GM19193 (cell line): ENCODE results near the gene SLC2A6.

Source experiments
- POLR2A ChIP-seq: IDR thresholded peaks from 4 replicates; pipeline ENCODE4 v1.6.1; 2011; ENCODE audit not compliant: insufficient read depth, insufficient read length; ENCODE audit errors: extremely low read depth

SLC2A6 gene

DNA sequence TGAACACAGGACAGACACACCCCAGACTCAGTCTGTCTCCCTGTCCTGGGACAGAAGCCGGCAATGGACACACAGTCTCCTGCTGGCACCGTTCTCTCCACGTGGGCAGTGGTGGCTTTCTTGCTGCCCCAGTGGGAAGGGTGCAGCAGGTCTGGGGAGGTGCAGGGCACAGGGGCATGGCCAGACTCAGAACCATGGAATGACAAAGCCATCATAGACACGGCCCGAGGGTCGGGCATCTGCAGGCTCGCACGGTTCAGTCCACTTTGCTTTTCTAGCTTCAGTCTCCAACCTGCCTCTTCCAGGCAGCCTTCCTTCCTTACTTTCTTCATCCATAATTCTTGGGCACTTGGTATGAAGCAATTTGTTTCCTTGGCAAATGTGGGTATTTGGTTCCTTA, 29.1 kb upstream of the SLC2A6 start:
- no peak for TF ChIP-seq POLR2A

DNA sequence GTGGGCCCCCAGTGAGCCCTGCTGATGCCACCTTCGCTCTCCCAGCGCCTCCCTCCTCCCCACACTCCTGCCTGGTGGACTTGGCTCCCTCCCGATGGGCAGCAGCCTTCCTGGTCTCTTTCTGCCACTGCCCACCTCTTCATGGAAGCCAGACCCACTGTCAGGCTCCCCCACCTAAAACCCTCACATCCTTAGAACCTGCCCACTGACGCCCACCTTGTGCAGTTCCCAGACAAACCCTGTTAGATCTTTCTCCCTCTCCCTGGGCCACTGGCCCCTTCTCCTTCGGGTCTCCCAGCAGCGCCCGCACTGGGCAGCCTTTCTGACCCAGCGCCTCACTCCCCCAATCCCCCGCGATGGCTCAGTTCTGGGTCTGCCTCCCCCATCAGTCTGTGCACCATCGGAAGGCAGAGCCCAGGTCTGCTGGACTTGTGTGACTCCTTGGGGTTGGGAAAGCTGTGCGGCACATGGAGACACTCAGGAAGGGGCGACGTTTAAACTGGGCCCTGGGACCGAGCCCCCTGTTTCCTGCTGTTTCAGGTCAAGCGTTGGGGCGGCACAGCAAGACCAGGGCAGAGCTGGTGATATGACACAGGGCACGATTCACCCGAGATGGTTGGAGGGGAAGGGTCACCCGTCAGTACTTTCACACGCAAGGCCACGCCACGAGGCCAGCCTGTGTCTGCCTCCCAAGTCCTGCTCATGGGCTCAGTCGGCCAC, 28.5 kb upstream of the SLC2A6 start:
- TF ChIP-seq POLR2A, result no peak

DNA sequence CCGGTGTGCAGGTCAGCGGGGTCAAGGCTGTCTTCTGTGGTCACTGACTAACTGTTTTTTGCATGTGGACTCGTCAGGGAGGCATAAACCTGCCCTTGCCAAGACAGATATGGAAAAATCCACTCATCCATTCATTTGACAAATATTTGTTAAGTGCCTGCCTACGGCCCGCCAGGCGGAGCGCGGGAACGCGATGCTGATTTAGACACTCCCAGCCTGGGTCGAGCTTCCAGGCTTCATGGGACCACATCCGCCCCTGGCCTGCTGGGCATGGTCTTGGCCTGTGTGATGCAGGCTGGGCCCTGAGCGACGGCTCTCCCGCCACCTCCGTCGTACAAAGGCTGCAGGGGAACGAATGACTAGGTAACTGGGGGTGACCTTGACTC, 27.7 kb upstream of the SLC2A6 start:
- TF ChIP-seq POLR2A, result no peak

DNA sequence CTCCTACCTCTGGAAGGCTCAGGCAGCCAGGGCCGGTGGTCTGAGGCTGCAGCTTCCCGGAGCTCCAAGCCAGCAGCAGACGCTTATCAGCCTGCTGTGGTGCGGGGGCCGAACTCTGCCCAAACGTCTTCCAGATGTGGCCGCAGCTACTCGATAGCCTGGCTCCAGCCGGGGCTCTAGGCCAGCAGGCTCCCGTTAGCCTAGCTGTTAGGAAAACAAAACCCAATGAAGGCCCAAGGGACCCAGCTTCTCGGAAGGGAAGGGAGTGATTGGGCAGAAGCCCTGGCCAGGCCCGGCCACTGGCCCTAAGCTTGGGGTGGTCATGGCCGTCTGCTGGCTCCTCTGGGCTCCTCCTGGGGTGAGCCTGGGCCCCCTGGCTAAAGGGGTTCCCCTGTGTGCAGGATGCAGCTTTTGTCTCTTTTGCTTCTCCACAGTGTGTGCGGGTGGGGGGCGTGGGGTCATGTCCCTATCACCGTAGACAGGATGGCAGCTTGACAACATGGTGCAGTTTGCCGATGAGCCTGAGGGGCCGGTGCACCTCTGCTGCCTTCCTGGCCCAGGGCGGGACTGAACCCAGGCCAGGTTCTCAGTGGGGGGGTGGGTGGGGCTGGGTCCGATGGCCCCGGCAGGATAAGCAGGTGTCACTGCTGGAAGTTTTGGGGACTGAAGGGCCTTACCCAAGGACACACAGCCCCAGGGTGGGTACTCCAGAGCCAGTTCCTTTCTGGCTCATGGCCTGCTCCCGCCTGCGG, 27.2 kb upstream of the SLC2A6 start:
- TF ChIP-seq POLR2A, result no peak

DNA sequence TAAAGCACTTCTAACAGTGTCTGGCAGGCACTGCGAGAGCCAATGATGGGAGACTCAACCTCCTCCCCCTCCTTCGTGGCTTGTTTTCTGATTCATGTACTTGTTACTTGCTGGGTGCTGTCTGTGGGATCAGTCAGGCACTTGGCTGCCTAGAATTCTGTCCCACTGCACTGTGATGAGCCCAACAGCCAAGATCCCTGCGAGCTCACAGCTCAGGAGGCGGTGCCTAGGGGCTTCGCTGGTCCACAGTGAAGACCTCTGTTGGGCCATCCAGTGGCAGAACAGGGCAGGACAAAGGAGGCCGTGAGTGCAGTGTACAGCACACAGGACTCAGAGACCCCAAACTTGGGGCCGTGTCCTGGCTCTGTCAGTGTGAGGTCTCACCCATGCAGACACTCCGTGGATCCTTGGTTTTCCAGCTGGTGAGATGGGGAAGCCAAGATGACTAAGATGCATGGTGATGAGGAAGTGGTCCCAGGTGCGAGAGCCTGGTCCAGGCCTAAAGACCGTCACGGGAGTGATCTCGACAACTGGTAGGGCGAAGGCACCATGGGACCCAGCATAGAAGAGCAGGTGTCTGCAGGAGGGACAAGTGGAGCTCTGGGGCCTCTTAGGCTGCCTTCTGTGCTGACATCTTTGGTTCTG, 26.4 kb upstream of the SLC2A6 start:
- no peak for TF ChIP-seq POLR2A

DNA sequence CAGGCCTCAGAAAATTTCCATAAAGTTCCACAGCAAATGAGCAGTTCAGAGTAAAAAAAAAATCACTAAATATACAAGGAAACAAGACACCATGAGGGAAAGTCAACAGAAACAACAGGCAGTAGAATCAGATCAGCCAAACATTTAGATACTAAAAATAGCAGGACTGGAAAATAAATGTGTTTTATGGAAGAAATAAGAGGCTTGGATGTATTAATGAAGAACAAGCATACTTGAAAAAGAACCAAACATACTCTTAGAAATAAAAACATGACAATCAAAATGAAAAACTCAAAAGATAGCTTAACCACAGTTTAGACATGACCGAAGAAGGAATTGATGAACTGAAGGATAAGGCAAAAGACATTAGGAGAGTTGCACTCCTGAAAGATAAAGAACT, 23.2 kb upstream of the SLC2A6 start:
- TF ChIP-seq POLR2A, result no peak

DNA sequence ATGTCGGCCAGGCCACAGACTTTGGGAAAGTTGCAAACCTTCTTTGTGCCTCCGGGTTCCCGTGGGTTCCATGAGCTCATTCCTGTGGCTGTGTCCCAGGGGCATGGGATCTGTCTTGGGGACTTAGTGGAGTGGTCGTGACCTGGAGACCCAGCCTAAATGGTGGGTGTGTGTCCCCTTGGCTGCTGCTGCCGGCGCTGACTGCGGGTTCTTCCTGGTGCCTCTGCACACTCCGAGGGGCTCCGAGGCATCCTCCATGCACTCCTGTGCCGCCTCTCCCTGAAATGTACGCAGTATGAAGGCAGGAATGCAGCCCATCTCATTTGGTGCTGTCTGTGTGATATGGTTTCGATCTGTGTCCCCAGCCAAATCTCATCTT, 21.0 kb upstream of the SLC2A6 start:
- TF ChIP-seq POLR2A, result no peak

DNA sequence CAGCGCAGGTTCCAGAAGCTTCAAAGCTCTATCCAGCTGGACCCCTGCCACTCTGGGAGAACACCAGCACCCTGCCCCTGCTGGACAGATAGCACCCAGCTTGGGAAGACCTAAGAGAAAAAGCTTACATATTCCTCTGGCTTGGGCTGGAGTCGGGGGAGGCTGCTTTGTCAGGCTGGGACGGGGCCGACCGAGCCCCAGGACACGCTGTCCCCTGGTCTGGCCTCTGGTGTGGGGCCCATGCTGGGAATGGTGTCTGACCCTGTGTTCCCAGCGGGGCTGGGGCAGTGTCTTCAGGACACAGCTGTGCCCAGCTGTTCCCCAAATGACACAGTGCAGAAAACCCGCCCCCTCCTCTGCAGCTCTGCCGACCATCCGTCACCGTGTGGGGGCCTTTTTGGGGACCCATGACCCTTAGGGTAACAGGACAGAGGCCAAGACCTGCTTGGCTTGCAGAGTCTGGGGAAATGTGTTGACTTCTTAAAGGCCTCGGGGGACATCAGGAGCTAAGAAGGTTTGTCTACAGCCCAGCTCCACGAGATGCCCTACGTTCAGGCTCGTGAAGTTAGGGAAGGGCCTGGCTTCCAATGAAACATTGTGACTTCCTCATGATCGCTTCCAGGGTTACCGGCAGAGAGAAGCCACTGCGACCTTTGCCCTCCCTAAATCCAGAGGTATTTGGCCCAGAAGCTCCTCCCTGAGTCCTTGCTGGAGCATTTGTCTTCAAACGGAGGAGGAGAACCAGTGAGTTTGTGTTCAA, 20.4 kb upstream of the SLC2A6 start:
- TF ChIP-seq POLR2A, result no peak

DNA sequence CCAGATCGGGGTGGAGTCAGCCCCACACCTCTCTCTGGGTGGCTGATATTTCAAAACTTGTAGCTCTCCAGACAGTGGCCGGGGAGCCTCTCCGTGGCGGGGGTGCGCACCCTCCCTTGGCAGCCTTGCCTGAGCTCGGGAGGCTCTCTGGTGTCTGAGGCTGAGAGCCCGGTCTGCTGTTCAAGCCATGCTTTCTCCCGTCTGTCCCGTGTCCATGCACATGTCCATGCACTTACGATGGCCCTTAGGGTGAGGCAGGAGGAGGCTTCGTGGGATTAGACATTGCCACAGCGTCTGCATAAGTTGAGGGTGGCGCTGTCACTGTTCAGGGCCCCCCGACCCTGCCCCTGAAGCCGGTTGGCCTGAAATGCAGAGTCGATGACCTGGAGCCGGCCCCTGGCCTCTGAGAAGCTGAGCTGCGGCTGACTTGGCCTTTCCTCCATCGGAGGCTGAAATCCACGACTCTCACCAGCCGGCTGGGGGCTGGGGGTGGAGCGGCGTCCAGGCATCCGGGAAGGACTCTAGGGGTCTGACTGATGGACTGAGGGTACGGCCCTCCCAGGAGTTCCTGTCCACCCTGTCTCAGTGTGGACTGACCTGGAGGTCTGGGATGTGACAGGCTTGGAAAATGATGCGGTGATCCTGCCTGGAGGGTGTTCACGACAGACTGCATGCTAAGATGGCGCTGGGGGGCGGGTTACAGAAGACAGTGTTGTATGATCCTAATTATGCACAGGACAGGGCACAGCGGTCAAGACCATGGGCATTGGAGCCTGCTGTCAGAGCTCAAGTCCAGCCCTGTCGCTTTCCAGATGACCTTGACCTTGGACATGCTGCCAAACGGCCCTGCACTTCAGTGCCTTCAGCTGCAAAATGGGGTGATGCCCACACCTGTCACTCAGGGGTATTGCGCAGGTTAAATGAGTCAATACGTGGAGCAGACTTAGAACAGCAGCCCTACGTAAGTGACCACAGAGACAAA, 18.3 kb upstream of the SLC2A6 start:
- no peak for TF ChIP-seq POLR2A

DNA sequence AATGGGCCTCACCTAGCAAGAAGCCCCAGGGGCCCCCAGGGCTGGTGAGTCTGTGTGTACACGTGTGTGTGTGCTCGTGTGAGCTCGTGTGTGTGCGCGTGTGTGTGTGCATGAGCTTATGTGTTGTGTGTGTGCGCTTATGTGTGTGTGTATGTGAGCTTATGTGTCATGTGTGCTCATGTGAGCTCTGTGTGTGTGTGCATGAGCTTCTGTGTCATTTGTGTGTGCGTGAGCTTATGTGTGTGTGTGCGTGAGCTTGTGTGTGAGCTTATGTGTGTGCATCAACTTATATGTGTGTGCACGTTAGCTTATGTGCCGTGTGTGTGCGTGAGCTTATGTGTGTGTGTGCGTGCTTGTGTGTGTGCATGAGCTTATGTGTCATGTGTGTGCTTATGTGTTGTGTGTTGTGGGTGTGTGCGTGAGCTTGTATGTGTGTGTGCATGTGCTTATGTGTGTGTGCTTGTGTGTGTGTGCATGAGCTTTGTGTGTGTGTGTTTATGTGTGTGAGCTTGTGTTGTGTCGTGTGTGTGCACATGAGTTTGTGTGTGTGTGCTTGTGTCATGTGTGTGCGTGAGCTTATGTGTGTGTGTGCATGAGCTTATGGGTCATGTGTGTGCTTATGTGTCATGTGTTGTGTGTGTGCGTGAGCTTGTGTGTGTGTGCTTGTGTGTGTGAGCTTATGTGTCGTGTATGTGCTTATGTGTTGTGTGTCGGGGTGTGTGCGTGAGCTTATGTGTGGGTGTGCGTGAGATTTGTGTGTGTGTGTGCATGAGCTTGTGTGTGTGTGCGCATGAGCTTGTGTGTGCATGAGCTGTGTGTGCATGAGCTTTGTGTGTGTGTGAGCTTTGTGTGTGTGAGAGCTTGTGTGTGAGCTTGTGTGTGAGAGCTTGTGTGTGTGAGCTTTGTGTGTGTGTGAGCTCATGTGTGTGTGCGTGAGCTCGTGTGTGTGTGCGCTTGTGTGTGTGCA, 16.7 kb upstream of the SLC2A6 start:
- TF ChIP-seq POLR2A, result no peak

DNA sequence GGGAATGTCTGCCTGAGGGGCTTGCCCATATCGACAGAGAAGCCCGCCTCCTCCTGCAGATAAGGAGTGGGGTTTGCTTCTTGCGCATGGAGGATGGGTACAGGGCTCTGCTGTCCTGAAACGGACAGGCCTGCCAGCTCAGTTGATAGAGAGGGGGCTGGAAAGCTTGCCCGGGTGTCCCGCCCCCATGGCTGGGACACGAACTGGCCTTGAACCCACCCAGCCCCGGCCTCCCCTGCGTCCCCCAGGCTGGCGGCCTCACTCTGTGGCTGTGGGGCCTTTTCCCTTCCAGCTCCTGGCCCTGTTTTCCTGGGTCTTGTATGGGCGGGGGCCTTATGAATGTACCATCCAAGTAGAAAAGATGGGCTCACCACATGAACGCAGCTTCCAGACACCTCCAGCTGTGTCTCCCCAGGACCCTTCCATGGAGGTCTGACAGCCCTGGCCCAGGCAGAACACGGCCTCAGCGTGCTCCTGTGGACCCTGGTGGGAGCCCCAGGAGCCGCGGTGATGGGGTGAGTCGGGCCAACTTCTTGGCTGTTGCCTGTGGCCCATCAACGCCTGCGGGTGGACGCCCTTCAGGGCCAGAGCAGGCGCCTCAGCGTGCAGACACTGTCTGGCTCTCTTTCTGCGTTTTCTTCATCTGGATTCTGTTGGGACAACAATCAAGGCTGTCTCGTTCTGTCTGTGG, 15.9 kb upstream of the SLC2A6 start:
- TF ChIP-seq POLR2A, result no peak

DNA sequence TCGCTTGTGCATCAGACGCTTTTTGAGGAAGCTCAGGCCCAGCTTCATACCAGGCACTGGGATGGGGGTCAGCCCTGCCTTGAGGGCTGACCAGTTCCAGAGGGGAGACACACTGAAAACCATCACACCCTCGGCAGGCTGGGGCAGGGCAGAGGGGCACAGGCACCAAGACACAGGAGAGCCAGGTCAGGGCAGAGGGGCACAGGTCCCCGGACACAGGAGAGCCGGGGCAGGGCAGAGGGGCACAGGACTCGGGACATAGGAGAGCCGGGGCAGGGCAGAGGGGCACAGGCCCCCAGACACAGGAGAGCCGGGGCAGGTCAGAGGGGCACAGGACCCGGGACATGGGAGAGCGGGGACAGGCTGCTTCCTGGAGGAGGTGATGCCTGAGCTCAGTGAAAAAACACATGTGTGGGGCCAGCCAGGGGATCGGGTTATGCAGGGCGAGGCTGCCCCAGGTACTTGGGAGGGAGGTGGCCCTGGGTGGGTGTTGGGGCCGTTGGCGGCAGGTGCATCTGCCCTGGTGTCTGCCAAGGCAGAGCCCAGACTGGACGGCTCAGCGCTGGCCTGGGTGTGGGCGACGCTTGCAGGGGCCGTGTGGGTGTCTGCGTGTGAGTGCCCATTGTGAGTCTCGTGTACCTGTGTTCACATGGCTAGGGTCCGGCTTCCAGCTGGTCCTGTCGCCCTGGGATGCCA, 15.1 kb upstream of the SLC2A6 start:
- no peak for TF ChIP-seq POLR2A
